ENCODE data around the gene PERM1. TPM values are rescaled to one million over a fixed set of nuclear protein-coding genes. Genes with fewer than 3 reads are reported as not detected.

The PERM1 gene
- total and polyA plus RNA-seq, 2 of the 13 experiments (the other 11 are each of a cell fraction or from before 2014, with no cell fraction given): 0.04 to 0.29 TPM

- TF ChIP-seq ZBTB7A (CRISPR knock-in tag; IDR thresholded peaks at IDR 0.05): peak; percentile 64; the same call in 1 of the 2 replicates
- TF ChIP-seq ZNF660 (CRISPR knock-in tag; IDR thresholded peaks at IDR 0.05; ENCODE audit: borderline replicate concordance, low read depth): no peak
- no peak for TF ChIP-seq CEBPB (IDR thresholded peaks at IDR 0.05; ENCODE audit: borderline replicate concordance, low read depth, low read length)
- peak; percentile 29 for TF ChIP-seq RBM39 (IDR thresholded peaks at IDR 0.05; ENCODE audit: low read depth, low read length, poor library complexity, severe bottlenecking)
- TF ChIP-seq BCL3 (CRISPR knock-in tag; IDR thresholded peaks at IDR 0.05): 0 out of 2 replicates have a peak, but pooled peaks have one; percentile 16
- 0 out of 2 replicates have a peak, but pooled peaks have one; percentile 57 for TF ChIP-seq SNAI1 (CRISPR knock-in tag; IDR thresholded peaks at IDR 0.05; ENCODE audit: borderline replicate concordance)
- TF ChIP-seq GPN1 (CRISPR knock-in tag; IDR thresholded peaks at IDR 0.05; ENCODE audit: borderline replicate concordance): no peak
- peak; percentile 42; the same call in 1 of the 2 replicates for TF ChIP-seq ZBTB2 (CRISPR knock-in tag; IDR thresholded peaks at IDR 0.05; ENCODE audit: low read depth)
- peak; percentile 60 for TF ChIP-seq GABPB1 (CRISPR knock-in tag; IDR thresholded peaks at IDR 0.05)
- no peak for TF ChIP-seq ZSCAN22 (CRISPR knock-in tag; IDR thresholded peaks at IDR 0.05)
- TF ChIP-seq CAMTA2 (CRISPR knock-in tag; IDR thresholded peaks at IDR 0.05; ENCODE audit: borderline replicate concordance): peak; percentile 83; the same call in 1 of the 2 replicates
- TF ChIP-seq TERF1 (CRISPR knock-in tag; IDR thresholded peaks at IDR 0.05): no peak
- TF ChIP-seq PRDM4 (CRISPR knock-in tag; IDR thresholded peaks at IDR 0.05; ENCODE audit: borderline replicate concordance): 0 out of 2 replicates have a peak, but pooled peaks have one; percentile 41
- no peak for TF ChIP-seq ZBTB43 (CRISPR knock-in tag; conservative IDR thresholded peaks at IDR 0.05)
- no peak for TF ChIP-seq MAFF (IDR thresholded peaks at IDR 0.05; ENCODE audit: low read depth, low read length)
- peak; percentile 96 for TF ChIP-seq SAP130 (CRISPR knock-in tag; IDR thresholded peaks at IDR 0.05; ENCODE audit: low read depth)
- no peak for TF ChIP-seq SIX1 (CRISPR knock-in tag; IDR thresholded peaks at IDR 0.05; ENCODE audit: borderline replicate concordance)
- no peak for TF ChIP-seq ZNF441 (CRISPR knock-in tag; IDR thresholded peaks at IDR 0.05; ENCODE audit: borderline replicate concordance)
- TF ChIP-seq TOE1 (CRISPR knock-in tag; IDR thresholded peaks at IDR 0.05): no peak
- TF ChIP-seq SP4 (CRISPR knock-in tag; IDR thresholded peaks at IDR 0.05): 0 out of 2 replicates have a peak, but pooled peaks have one; percentile 32
- TF ChIP-seq SRSF4 (IDR thresholded peaks at IDR 0.05; ENCODE audit: low read depth, low read length, poor library complexity, severe bottlenecking): no peak
Measured at GRCh38 chr1:1013105-1013921, 31.4 kb upstream of the PERM1 start, which contains the start of gene ISG15 (continued).
